Gastroesophageal sphincter (tissue), 3 donors: ENCODE results near the gene MC1R.

Experiments used
- POLR2A ChIP-seq, 2 donors: fragments of 450-650 bp; IDR thresholded peaks; one replicate each; pipeline ENCODE4 v1.6.1; 2017; ENCODE audit warnings: antibody characterized with exemption in 2 of 2, mild to moderate bottlenecking in 2 of 2, moderate library complexity in 1 of 2
- POLR2AphosphoS5 ChIP-seq: sonication (generic); formaldehyde crosslinking; IDR thresholded peaks from one replicate; pipeline ENCODE4 v1.6.1; 2017; ENCODE audit warnings: antibody characterized with exemption
- TF ChIP-seq, protein P1 (sequence below), 4 experiments: fragments of 200-600 bp in 2 of 4; fragments of 450-650 bp in 2 of 4; sonication (generic) in 1 of 4; IDR thresholded peaks; one replicate each; pipeline ENCODE4 v1.5.1; 2017 to 2019; ENCODE audit warnings: antibody characterized with exemption in 4 of 4, mild to moderate bottlenecking in 2 of 4, moderate library complexity in 2 of 4

GRCh38 chr16:89915303-89916232 lies 3.1 kb upstream of the MC1R start:
- TF ChIP-seq, protein P1, sequence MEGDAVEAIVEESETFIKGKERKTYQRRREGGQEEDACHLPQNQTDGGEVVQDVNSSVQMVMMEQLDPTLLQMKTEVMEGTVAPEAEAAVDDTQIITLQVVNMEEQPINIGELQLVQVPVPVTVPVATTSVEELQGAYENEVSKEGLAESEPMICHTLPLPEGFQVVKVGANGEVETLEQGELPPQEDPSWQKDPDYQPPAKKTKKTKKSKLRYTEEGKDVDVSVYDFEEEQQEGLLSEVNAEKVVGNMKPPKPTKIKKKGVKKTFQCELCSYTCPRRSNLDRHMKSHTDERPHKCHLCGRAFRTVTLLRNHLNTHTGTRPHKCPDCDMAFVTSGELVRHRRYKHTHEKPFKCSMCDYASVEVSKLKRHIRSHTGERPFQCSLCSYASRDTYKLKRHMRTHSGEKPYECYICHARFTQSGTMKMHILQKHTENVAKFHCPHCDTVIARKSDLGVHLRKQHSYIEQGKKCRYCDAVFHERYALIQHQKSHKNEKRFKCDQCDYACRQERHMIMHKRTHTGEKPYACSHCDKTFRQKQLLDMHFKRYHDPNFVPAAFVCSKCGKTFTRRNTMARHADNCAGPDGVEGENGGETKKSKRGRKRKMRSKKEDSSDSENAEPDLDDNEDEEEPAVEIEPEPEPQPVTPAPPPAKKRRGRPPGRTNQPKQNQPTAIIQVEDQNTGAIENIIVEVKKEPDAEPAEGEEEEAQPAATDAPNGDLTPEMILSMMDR (IDR thresholded peaks at IDR 0.05): no peak
- TF ChIP-seq POLR2AphosphoS5 (no peak), POLR2A (IDR thresholded peaks at IDR 0.05) (no peak)
